Lung (tissue), 12 donors: ENCODE results near the gene TSC22D2. TPM values are rescaled to one million over a fixed set of nuclear protein-coding genes. Genes with fewer than 3 reads are reported as not detected.
"Not testable (repeated sequence)": the region's sequence is repeated elsewhere in the genome, so short reads cannot be mapped to it uniquely, and the experiment has no call there.

Source experiments
- ATAC-seq: fragments of 200-7000 bp; cut with Tn5 transposase; one replicate; pipeline ENCODE4 v1.9.1; 2020; ENCODE audit warnings: moderate number of reproducible peaks; ENCODE audit not compliant: insufficient read depth, low FRiP score
- DNase-seq, 3 donors: peaks; one replicate each; pipeline ENCODE4 v3.0.0-alpha.2; 2013 to 2017
- H3K27ac ChIP-seq, 2 donors: one replicate each; pipeline ENCODE4 v1.5.1; 2013; ENCODE audit warnings: mild to moderate bottlenecking in 2 of 2, moderate library complexity in 2 of 2, control low read depth in 1 of 2, inconsistent platforms in 1 of 2, low read depth in 1 of 2, low read length in 1 of 2
- H3K27me3 ChIP-seq, 3 donors: one replicate each; pipeline ENCODE4 v1.5.1; 2013; ENCODE audit warnings: low read length in 2 of 3; ENCODE audit not compliant: control insufficient read depth in 3 of 3, insufficient read depth in 3 of 3
- H3K36me3 ChIP-seq, 4 donors: one replicate each; pipeline ENCODE4 v1.5.1; 2013; ENCODE audit warnings: low read length in 4 of 4, mild to moderate bottlenecking in 1 of 4, moderate library complexity in 1 of 4; ENCODE audit not compliant: control insufficient read depth in 4 of 4, insufficient read depth in 4 of 4
- H3K4me1 ChIP-seq, 5 donors: one replicate each; pipeline ENCODE4 v1.5.1; 2013; ENCODE audit warnings: low read length in 5 of 5, mild to moderate bottlenecking in 2 of 5, moderate library complexity in 1 of 5; ENCODE audit not compliant: control insufficient read depth in 5 of 5, insufficient read depth in 5 of 5
- H3K4me3 ChIP-seq: one replicate; pipeline ENCODE4 v1.5.1; 2013; ENCODE audit warnings: mild to moderate bottlenecking, control low read depth, moderate library complexity
- H3K9ac ChIP-seq, 2 donors: one replicate each; pipeline ENCODE4 v1.5.1; 2013; ENCODE audit warnings: low read length in 2 of 2, control low read depth in 1 of 2; ENCODE audit not compliant: insufficient read depth in 1 of 2
- H3K9me3 ChIP-seq, 4 donors: one replicate each; pipeline ENCODE4 v1.5.1; 2013; ENCODE audit warnings: low read length in 3 of 4, mild to moderate bottlenecking in 1 of 4, moderate library complexity in 1 of 4; ENCODE audit not compliant: control insufficient read depth in 4 of 4, insufficient read depth in 3 of 4
- CTCF ChIP-seq: IDR thresholded peaks from 2 replicates; pipeline ENCODE4 v1.5.1; 2012; ENCODE audit warnings: mild to moderate bottlenecking; ENCODE audit errors: control extremely low read depth, extremely low read depth
- WGBS, 2 donors: extraction: QIAGEN DNeasy Blood & Tissue Kit; methylation state at CpG; one replicate each; pipeline ENCODE4 v1.1.7; 2013; 5-methylcytosine and 5-hydroxymethylcytosine counted together
- polyA plus RNA-seq, 2 donors: library from polyadenylated mRNA; stranded (reverse); fragments of 200-250 nt; gene quantifications; one replicate each; pipeline ENCODE4 v1.2.1, GENCODE V29; 2013
- total RNA-seq, 2 donors: library from RNA; depleted of rRNA in 1 of 2; stranded (reverse); fragments of >200 nt in 1 of 2; gene quantifications; one replicate each; pipeline ENCODE4 v1.2.1, GENCODE V29; 2014 to 2021
- donor health status: control.
- donor health status: control.
- donor health status: Bipolar disorder and iron deficiency.
- donor health status: healthy.
- donor health status: DM: yes; HTN: yes; CAD: no.

TSC22D2 gene
- total and polyA plus RNA-seq, 4 donors: 8.8 to 57.7 (median 18.7) TPM

- no peak for TF ChIP-seq CTCF
- Histone ChIP-seq H3K9me3 (peaks cover 0 to 5% (median 0%) of the 10 kb centered on the region in 4 donors), H3K4me1 (peaks cover 0 to 5% (median 0%) of the 10 kb centered on the region in 5 donors), H3K9ac (no peak overlapping the region), H3K36me3 (no peaks in the 10 kb centered on the region), H3K4me3 (no peak overlapping the region), H3K27me3 (no peaks in the 10 kb centered on the region), H3K27ac (no peak overlapping the region)
- no peak for DNase-seq
- no peak for ATAC-seq
- WGBS, 2 donors: 63 to 68% methylated on average over 2 of the region's 2 CpGs
Measured at GRCh38 chr3:150497956-150498355, 89.9 kb downstream of the TSC22D2 start.

DNA sequence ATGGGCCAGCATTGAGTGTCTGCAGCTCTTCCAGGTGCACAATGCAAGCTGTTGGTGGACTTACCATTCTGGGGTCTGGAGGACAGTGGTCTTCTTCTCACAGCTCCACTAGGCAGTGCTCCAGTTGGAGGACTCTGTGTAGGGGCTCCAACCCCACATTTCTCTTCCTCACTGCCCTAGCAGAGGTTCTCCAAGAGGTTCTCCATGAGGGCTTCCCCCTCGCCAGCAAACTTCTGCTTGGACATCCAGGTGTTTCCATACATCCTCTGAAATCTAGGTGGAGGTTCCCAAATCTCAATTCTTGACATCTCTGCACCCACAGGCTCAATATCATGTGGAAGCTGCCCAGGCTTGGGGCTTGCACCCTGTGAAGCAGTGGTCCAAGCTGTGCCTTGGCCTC is 92.9 kb downstream of the TSC22D2 start:
- H3K9me3 ChIP-seq, H3K36me3 ChIP-seq, DNase-seq, H3K4me1 ChIP-seq, H3K27me3 ChIP-seq, H3K27ac ChIP-seq, ATAC-seq, H3K4me3 ChIP-seq, H3K9ac ChIP-seq: not testable (repeated sequence)
- WGBS, 2 donors: 91 to 98% methylated on average over 1 of the region's 1 CpG

DNA sequence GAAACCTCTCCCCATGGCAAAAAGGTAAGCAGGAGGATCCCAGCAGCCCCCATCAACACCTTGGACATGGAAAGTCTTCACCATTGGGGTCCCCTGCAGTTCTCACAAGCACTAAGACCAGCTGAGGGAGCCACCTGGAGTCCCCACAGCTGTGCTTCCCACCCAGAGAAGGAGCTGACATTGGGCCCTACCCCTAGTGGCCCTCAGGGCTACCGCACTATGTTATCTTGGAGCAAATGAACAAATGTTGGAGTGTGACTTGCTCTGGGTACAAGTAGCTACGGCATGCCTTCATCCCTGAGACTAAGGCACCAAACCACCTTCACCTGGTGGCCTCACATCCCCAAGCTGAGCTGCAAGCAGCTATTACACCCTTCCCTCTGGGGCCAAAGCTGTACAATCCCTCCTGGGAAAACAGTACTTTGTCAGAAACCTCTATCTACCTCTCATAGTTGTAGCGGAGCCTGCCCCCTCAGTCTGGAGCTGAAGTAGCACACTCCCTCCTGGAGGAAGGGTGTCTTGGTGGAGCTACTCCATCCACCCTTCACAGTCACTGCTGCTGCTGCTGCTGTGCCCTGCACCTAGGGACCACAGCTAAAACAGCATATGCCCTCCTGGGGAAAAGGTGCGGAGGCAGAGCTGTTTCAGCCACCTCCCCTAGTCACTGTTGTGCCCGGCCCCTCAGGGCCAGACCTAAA is 95.5 kb downstream of the TSC22D2 start:
- H3K4me3 ChIP-seq: no peak overlapping the region
- peaks cover 0 to 5% (median 0%) of the 10 kb centered on the region in 4 donors for H3K9me3 ChIP-seq
- no peak for TF ChIP-seq CTCF
- no peaks in the 10 kb centered on the region for H3K36me3 ChIP-seq
- no peak overlapping the region for H3K27ac ChIP-seq
- no peak overlapping the region for H3K9ac ChIP-seq
- WGBS, 2 donors: 91 to 93% methylated on average over 5 of the region's 5 CpGs
- ATAC-seq: no peak
- no peaks in the 10 kb centered on the region for H3K27me3 ChIP-seq
- DNase-seq: no peak
- H3K4me1 ChIP-seq: no peaks in the 10 kb centered on the region

DNA sequence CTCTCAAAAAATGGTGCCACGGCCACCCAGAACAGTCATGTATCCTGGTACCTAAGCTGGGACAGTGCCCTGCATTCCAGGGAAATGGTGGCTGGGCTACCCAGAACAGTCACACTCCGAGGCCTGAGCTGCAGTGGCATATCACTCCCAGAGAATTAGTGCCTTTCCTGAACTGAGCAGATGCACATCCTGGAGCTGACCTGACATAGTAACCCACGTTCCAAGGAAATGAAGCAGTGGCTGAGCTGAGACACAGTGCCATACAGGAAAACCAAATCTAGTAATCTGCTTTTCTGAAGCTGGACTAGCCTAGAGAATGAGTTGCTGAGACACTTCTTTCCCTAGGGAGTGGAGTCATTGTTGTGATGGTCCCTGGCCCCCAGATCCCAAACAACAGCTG is 96.4 kb downstream of the TSC22D2 start:
- no peak for ATAC-seq
- Histone ChIP-seq H3K9me3 (peaks cover 0 to 5% (median 0%) of the 10 kb centered on the region in 4 donors), H3K27me3 (no peaks in the 10 kb centered on the region), H3K27ac (no peak overlapping the region), H3K4me1 (no peaks in the 10 kb centered on the region), H3K36me3 (no peaks in the 10 kb centered on the region), H3K4me3 (no peak overlapping the region), H3K9ac (no peak overlapping the region)
- no peak for DNase-seq
- WGBS, 2 donors: 77 to 83% methylated on average over 3 of the region's 3 CpGs
- TF ChIP-seq CTCF: no peak
